NK-92 (cell line): ENCODE data around the gene NR6A1.

Experiments
- DNase-seq: peaks from one replicate; lab custom pipeline; 2025; ENCODE audit not compliant: unreplicated experiment; lab: John Stamatoyannopoulos, UW

The NR6A1 gene

DNA sequence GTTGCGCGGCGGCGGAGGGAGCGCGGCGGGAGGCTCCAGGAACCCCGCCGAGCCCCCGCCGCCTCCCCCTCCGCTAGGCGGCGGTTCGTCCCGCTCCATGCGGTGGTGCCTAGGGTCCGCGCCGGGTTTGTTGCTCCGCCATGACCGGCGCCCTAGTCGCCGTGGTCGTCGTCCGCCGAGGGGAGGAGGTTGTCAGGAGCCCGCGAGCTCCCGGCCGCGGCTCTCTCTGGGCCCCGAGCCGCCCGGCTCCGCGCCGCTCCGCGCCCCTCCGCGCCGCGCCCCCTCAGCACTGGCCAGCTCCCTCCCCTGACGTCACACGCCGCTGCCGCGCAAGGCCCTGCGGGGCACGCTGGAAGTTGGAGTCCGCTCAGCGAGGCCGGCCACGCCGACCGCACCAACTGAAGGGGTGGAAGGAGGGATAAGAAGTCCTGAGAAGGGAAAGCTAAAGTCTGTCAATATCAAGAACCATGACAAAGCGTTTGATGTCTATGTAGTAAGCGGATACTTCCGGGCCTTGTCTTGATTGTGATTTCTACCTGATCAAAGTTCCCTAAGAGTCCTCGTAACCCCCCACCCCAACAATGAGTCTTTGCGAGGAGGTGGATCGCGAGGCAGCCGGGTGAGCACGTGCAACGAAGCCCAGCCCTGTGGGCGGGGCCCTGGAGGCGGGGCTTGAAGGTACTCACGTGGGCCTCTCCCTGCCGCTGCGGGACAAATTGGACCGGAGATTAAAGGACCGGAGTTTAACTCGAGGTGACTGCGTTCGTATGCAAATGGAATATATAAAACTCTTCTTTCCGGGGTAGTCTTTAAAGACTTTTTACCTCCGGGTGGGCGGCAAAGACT is at the start of gene NR6A1:
TSS of gene NR6A1 (minus strand) at position 291 of the 846 bp plus-strand sequence.
- DNase-seq: peak; percentile 26

DNA sequence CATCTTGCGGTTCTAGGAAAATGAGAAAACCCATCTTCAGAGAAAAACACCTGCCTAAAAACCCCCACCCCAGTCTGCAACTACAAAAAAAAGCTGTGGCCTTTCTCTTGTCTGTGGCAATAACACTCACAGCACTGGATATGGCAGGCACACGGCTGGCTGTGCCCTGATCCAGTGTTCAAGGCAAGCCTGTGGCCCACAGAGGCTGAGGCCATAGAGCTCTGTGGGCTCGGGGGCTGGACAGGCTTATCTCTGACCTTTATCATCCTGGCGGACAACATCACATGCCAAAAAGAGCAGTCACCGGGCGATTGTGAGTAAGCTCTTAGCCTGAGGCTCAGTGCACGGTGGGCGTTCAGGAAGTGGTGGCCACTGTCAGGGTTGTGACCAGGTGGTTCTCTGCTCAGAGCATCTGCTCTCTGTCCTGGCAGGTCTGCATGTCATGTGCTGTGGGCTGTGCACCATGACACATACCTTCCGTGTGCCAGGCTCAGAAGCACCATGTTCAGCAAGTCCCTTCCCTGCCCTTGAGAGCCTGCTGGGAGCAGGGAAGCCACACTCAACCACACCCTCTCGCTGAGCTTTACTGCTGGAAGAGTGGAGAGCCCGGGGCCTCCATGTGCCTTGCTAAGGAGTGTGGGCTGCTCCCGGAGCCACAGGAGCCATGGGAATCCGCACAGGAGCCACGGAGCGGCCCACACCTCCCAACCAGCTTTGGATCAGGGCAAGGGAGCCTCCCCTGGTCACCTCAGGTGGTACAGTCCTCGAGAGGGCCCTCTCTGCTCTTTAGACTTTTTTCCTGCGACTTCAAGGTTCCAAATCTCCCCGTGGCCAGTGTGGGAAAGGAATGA is 47.5 kb upstream of the NR6A1 start:
- DNase-seq: no peak

DNA sequence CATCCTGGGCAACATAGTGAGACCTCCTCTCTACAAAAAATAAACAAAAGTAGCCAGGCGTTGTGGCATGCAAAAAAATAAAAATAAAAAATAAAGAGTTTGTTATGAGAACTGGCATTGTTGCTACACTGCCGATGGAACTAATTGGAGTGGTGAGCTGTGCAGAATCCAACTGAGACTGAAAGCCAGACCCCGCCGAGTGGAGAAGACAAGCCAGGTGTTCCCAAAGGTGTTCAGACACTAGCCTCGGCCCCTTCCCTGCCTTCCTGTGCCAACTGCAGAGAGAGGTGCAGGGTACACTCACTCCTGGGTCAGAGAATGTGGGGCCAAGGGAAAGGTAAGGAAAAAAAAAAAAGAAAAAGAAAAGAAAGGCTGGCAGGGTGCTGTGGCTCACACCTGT is 44.5 kb upstream of the NR6A1 start:
- DNase-seq: no peak

DNA sequence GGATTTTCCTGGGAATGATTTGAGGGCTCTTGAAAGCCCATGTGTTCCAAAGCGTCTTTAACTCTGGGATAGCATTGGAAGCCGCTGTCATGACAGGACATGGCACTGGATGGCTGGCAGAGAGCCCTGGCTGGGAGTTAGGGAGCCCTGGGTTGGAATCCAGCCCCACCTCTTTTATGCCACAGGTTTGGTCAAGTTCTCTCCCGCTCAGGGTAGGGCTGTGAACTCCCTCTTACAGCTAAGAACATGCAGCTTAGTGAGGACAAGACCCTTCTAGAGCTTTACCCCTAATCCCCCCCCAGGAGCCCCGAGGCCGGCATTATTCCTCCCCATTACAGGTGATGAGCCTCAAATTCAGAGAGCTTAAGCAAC is 43.0 kb upstream of the NR6A1 start:
- no peak for DNase-seq

DNA sequence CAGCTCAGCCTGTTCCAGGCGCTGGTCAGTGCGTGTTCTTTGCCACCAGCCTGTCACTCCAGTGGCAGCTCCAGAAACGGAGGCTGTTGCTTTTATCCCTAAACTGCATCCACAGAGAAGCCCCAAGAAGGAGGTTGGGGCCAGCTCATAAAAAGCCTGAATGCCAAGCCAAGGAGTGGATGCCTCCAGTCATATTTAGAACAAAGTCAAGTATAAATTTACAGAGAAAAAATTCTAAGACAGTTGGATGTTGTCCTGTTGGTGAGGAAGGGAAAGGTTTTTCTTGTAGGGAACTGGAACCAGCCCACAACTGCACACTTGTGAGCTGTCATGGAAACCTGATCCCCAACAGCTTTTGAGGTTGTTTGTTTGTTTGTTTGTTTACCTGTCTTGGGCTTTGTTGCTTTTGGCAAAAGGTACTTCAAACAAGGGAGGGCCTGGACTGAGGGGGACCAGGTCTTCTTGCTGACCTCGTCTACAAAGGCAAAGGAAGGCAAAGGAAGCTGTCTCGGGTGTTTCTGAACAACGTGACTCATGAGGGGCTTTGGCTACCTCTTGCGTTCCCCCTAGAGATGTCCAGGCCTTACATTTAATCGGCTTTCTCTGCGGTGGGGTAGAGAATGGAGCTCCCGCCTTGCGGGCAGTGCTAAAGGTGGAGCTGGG is 42.5 kb upstream of the NR6A1 start:
- DNase-seq: no peak

DNA sequence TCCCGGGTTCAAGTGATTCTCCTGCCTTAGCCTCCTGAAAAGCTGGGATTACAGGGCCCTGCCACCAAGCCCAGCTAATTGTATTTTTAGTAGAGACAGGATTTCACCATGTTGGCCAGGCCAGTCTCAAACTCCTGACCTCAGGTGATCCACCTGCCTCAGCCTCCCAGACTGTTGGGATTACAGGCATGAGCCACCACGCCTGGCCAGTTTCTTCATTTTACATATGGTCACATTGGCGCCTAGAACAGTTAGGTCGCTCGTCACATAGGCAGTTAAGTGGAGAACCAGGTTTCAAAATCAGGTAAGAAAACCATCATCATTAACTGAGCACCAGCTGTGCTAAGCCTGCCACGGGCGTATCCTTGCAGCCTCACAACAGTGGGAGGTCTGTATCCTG is 41.9 kb upstream of the NR6A1 start:
- DNase-seq: no peak

DNA sequence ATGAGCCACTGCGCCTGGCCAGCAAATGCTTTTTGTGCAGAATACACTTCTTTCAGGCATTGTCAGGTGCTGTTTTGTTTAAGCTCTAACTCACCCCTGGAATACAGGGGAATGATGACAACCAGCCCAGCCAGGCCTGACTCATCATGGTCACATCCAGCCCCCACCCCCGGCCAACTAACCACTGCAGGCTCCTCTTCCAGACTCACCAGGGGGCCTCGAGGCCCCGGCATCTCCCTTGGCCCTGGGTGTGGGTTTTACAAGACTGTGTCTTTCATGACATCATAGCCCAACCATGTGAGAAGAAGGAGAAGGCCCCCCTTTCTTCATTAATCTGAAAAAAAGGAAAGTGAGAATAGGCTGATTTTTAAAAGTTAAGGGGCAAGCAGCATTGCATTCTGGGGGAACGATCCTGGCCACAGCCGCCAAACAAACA is 41.3 kb upstream of the NR6A1 start:
- no peak for DNase-seq

DNA sequence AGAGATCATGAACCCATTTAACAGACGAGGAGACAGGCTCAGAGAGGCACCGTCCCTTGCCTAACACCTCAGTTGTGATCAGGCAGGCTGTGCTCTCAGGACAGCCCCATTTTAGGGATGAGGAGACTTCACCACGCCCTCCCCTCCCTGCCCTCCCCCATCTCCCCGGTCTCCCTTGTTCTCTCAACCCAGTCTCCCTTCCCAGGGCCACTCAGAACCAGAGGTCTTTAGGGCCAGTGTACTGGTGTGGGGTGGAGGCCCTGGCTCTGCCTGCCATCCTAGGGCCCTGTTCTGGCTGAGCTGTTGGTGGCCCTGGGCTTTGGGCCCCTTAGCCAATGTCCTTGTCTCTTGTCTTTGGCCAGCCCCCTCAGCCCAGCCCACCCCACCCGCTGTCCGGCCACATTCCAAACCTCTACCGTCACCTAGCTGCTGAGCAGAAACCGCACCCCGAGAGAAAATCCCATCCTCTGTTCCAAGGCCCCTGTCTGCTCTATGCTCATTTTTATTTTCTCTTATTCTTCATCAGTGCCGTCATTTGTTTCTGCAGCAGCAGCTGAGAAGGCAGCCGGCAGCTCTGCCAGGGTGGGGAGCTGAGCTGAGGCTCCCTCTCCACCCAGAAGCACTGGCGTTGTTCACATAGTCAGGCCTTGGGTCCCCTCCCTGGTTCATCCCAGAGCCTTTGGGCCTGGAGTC is 39.7 kb upstream of the NR6A1 start:
- no peak for DNase-seq

DNA sequence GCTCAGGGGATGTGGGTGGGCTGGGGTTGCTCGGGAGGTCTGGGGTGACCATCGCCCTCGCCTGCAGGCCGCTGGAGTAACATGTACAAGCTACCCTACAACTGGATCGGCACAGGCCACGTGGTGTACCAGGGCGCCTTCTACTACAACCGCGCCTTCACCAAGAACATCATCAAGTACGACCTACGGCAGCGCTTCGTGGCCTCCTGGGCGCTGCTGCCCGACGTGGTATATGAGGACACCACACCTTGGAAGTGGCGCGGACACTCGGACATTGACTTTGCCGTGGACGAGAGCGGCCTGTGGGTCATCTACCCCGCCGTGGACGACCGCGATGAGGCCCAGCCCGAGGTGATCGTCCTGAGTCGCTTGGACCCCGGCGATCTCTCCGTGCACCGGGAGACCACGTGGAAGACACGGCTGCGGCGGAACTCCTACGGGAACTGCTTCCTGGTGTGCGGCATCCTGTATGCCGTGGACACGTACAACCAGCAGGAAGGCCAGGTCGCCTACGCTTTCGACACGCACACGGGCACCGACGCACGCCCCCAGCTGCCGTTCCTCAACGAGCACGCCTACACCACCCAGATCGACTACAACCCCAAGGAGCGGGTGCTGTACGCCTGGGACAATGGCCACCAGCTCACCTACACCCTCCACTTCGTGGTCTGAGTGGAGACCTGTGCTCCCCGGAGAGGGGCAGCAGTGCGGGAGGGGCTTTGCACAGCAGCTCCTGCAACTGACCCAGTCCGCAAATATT is 38.8 kb upstream of the NR6A1 start:
- DNase-seq: no peak

DNA sequence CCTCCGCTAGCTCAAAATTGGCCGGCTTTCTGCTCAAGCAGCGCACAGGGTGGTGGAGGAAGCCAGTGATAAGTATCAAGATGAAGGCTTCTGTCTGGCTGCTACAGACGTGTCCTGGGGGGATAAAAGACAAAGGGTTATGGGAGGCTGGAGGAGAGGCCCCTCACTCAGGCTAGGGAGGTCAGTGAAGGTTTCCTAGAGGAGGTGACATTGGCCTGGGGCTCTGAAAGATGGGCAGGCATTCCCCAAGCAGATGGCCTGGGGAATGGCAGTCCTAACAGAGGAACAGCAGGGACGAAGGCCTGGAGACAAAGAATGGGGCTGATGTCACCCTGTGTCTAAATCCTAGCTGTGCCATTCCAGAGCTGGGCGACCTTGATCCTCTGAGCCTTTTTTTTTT is 38.1 kb upstream of the NR6A1 start:
- DNase-seq: no peak

DNA sequence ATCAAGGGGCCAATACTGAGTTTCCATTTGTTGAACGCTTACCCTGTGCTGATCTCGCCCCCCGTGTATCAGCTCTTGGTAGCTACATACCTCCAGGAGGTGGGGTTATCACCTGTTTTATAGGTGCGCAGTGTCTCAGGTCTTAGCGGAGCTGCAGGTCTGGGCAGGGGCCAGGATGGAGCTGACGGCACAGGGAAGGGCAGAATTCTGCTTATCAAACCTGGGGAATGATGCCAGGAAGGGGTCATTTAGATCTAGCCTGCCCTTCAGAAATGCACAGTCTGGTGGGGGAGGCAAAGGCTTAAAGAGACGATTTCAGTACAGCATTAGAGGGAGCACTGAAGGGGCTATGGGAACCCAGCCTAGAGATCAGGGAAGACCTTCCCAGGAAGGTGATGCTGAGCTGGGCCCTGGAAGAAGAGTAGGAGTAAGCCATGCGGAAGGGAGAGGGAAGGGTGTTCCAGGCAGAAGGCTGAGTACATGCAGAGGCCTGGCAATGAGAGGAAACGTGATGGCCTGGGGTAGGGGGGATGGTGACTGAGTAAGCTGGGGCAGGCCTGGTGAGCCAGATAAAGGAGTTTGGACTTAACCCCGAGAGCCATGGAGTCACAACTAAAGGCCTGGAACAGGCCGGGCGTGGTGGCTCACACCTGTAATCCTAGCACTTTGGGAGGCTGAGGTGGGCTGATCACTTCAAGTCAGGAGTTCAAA is 37.3 kb upstream of the NR6A1 start:
- DNase-seq: no peak

DNA sequence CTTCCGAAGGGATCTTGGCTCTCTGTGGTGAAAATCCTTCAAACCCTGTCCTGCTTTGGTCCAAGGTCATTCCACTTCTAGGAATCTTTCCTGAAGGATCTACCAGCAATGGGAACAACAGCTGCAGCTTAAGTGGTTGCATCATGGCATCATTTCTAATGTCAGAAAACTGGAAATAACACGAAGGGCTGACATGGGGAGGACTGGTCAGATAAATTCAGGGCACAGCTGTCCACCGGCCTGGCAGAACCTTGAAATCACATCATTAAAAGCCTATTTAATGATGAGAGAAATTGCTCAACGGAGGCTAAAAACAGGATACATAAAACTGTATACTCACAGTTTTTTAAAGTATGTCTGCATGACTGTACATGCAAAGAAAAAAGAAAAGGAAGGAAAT is 34.1 kb upstream of the NR6A1 start:
- DNase-seq: no peak

DNA sequence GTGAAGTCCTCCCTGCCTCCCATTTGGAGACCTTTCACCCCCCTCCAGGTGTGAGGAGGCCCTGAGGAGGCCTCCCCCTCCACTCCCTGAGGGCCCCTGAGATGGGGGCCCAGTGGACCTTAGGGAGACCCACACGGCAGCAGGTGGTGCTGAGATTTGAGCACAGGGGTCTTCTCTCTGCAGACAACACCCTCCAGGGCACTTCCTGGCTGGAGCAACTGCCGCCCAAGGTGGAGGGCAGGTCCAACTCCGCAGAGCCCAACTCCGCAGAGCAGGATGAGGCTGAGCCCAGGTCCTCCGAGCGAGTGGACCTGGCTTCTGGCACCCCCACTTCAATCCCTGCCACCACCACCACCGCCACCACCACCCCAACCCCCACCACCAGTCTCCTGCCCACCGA is 32.8 kb upstream of the NR6A1 start:
- no peak for DNase-seq

DNA sequence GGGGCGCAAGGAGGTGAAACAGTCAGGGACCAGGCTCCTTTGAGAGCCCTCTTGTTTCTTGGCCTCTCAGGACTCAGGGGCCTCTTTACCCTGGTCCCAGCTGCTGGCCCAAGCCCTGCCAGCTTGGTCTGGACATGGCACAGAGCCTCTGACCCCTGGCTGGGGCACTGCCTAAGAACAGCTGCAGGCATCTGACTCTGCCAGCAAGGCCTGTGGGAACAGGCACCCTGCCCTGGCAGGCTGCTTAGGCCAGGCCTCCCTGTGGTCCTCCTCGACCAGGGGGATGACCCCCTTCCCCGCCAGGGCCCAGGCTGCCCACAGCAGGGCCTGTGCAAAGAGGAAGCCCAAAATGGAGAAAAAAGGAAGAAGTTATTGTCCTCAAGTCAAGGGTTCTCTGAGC is 31.3 kb upstream of the NR6A1 start:
- DNase-seq: no peak

DNA sequence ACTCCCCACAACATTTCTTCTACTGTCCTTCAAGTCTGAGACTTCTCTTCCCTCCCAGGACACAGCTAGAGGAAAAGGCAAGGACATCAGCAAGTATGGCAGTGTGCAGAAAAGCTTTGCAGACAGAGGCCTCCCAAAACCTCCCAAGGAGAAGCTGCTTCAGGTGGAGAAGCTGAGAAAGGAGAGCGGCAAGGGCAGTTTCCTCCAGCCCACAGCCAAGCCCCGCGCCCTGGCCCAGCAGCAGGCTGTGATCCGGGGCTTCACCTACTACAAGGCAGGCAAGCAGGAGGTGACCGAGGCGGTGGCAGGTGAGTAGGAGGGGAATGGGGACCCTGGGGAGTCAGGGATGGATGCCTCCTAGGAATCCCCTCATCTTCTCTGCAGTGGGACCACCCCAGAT is 30.2 kb upstream of the NR6A1 start:
- no peak for DNase-seq

DNA sequence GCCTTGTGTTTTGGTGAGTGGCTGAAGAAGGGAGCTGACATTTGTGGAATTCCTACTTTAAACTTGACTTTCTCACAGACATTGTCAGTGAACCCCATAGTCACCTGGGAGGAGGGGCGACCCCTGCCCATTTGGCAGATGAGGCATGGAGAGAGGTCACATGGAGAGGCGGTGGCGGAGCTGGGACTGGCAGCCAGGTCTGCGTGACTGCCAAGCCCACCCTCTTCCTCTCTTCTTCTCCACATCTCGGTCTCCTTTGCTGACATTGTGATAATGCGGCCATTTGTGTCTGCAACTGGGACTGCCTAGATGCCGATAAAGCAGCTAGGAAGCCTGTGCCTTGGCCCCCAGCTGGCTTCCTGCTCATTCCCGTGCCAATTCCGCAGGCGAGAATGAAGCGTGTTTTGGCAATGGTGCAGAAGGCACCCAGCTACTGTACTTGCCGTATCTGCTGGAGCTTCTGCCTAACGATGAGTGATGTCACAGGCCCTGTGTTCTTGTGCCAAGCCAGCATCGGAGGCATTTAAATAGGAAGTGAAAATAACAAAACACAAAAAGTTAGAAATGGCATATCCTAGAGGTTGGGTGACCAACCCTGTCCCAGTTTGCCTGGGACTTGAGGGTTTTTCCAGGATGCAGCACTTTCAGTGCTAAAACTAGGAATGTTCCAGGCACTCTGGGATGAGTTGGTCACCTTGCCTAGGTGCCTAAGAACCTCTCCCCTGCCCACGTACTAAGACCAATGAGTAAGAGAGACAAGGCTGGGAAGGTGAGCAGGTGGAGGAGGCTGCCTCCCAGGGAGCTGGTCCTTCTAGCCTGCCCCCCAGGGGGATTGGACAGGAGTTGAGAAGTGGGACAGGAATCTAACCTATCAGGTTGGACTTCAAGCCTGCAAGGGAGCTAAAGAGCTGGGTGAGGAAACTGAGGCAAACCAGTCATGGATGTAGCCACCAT is 29.5 kb upstream of the NR6A1 start:
- DNase-seq: no peak

DNA sequence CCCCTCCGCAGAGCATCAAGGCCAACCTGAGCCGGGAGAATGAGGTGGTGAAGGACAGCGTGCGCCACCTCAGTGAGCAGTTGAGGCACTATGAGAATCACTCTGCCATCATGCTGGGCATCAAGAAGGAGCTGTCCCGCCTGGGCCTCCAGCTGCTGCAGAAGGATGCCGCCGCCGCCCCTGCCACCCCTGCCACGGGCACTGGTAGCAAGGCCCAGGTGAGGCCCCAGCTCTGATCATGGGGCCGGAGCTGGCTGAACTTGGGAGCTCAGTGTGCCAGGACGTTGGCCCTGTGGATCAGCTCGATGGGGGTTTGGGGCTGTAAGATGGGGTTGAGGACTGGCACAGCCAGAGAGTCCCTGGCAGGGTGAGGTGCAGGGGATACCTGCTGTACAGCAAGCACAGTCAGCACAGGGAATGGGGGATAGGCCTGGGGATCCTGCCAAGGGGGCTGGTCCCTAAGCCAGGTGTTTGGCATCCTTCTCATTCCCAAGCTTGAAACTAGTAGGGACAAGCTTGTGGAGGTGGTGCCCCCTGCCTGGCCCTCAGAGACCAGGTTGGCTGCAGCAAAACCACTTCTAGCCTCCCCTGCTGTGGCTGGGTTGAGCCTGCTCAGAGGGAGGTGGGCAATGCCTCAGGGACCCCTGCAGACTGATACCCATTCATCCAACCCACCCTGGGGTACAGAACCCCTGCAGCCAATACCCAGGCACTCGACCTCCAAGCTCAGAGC is 28.3 kb upstream of the NR6A1 start:
- no peak for DNase-seq
